K562 (cell line): ENCODE data around the gene CROT. TPM values are rescaled to one million over a fixed set of nuclear protein-coding genes. Genes with fewer than 3 reads are reported as not detected.
A peak's percentile ranks its signal among the peaks of the same experiment; 100 is the strongest.

Source experiments
- ATAC-seq: fragments of 200-7000 bp; cut with Tn5 transposase; 3 replicates; pipeline ENCODE4 v1.9.1; 2020; ENCODE audit warnings: moderate library complexity
- BruUV-seq: library from RNA; stranded (reverse); fragments of 400-500 nt; replicated peaks from 2 replicates; lab custom pipeline; 2021; lab: Mats Ljungman, UMichigan
- CTCF ChIA-PET: fragments of 300-600 bp; formaldehyde crosslinking; extraction: SDS; loops from one replicate; lab custom pipeline; 2021; ENCODE audit warnings: low intra/inter-chr PET ratio; lab: Yijun Ruan, JAX
- POLR2A ChIA-PET: fragments of 300-600, 350-650 bp; sonication (Branson Sonifier 250); formaldehyde crosslinking; extraction: SDS; loops from one replicate; lab custom pipeline; 2021; ENCODE audit warnings: antibody characterized with exemption, inconsistent platforms; lab: Yijun Ruan, JAX
- DNase-seq, 4 experiments: peaks; one replicate each; pipeline versions ENCODE4 v3.0.0 to v3.0.0-alpha.2; 2011 to 2018; ENCODE audit warnings: low spot score in 3 of 4, mixed read lengths in 3 of 4; ENCODE audit errors: extremely low read depth in 1 of 4
- FAIRE-seq: peaks from 2 replicates; lab custom pipeline; 2011; peaks lifted over from hg19 to GRCh38; lab: Jason Lieb, UNC
- H2AFZ ChIP-seq: 2 replicates; pipeline ENCODE4 v1.6.0; 2011; ENCODE audit warnings: low read depth, low read length, control low read depth, inconsistent platforms
- H3K27ac ChIP-seq: fragments of 200-600 bp; 3 replicates; pipeline ENCODE4 v1.8.0; 2011; ENCODE audit warnings: low read depth, mild to moderate bottlenecking, control low read depth, inconsistent platforms, low read length, moderate library complexity, mixed read lengths; ENCODE audit errors: extremely low read depth
- H3K27me3 ChIP-seq, 2 experiments: fragments of 300-600 bp in 1 of 2; 2 replicates in 1 of 2; 3 replicates in 1 of 2; pipeline versions ENCODE4 v1.6.0 to v1.8.0; 2011; ENCODE audit warnings: inconsistent platforms in 2 of 2, low read length in 2 of 2, mild to moderate bottlenecking in 1 of 2, mixed read lengths in 1 of 2, moderate library complexity in 1 of 2; ENCODE audit not compliant: control insufficient read depth in 2 of 2, insufficient read depth in 2 of 2
- H3K36me3 ChIP-seq: fragments of 300-600 bp; 3 replicates; pipeline ENCODE4 v1.8.0; 2011; ENCODE audit warnings: mild to moderate bottlenecking, low read length, inconsistent platforms; ENCODE audit not compliant: control insufficient read depth, insufficient read depth
- H3K4me1 ChIP-seq, 2 experiments: fragments of 200-600 bp in 1 of 2; replicated peaks in 1 of 2; 2 replicates in 1 of 2; 3 replicates in 1 of 2; pipeline versions ENCODE4 v1.5.1 to v1.8.0; 2011; ENCODE audit warnings: inconsistent platforms in 2 of 2, low read length in 2 of 2, mild to moderate bottlenecking in 1 of 2, mixed read lengths in 1 of 2, moderate library complexity in 1 of 2; ENCODE audit not compliant: control insufficient read depth in 2 of 2, insufficient read depth in 2 of 2
- H3K4me2 ChIP-seq: 2 replicates; pipeline ENCODE4 v1.6.1; 2011; ENCODE audit warnings: low read length, control low read depth, inconsistent platforms, mixed read lengths; ENCODE audit not compliant: insufficient read depth
- H3K4me3 ChIP-seq: fragments of 200-600 bp; sonication (generic), shearing (Covaris generic); 2 replicates; pipeline ENCODE4 v1.5.1; 2016; ENCODE audit warnings: control low read depth, inconsistent platforms
- H3K79me2 ChIP-seq: fragments of 200-600 bp; 3 replicates; pipeline ENCODE4 v1.8.0; 2011; ENCODE audit warnings: low read length, inconsistent platforms; ENCODE audit not compliant: control insufficient read depth, insufficient read depth
- H3K9ac ChIP-seq, 2 experiments: 2 replicates each; pipeline versions ENCODE4 v1.6.0 to v1.6.1; 2011; ENCODE audit warnings: low read depth in 2 of 2, low read length in 2 of 2, control low read depth in 1 of 2, inconsistent platforms in 1 of 2, mild to moderate bottlenecking in 1 of 2, mixed read lengths in 1 of 2; ENCODE audit not compliant: insufficient read depth in 1 of 2
- H3K9me1 ChIP-seq: one replicate; pipeline ENCODE4 v1.6.0; 2011; ENCODE audit warnings: inconsistent platforms, mild to moderate bottlenecking, low read length, moderate library complexity; ENCODE audit not compliant: control insufficient read depth, insufficient read depth
- H3K9me3 ChIP-seq: replicated peaks from 2 replicates; pipeline ENCODE4 v1.5.1; 2011; ENCODE audit warnings: low read depth, low read length, inconsistent platforms; ENCODE audit not compliant: control insufficient read depth, insufficient read depth
- H4K20me1 ChIP-seq: replicated peaks from 2 replicates; pipeline ENCODE4 v1.6.1; 2011; ENCODE audit warnings: low read length, inconsistent platforms, mixed read lengths; ENCODE audit not compliant: control insufficient read depth, insufficient read depth
- E2F3 ChIP-seq: fragments of 250-450 bp; sonication (Bioruptor Pico); IDR thresholded peaks from 2 replicates; pipeline ENCODE4 v1.4.0; 2020; ENCODE audit warnings: mild to moderate bottlenecking
- HMG20B ChIP-seq: fragments of 250-450 bp; sonication (Bioruptor Pico); IDR thresholded peaks from 2 replicates; pipeline ENCODE4 v1.5.0; 2021; ENCODE audit warnings: mild to moderate bottlenecking
- KDM2B ChIP-seq: fragments of 250-450 bp; sonication (Bioruptor Pico); IDR thresholded peaks from 2 replicates; pipeline ENCODE4 v1.8.0; 2021; ENCODE audit warnings: mild to moderate bottlenecking, moderate library complexity
- KLF16 ChIP-seq: IDR thresholded peaks from 2 replicates; pipeline ENCODE4 v1.6.1; 2016; ENCODE audit warnings: antibody characterized with exemption
- NR2C1 ChIP-seq, 2 experiments: fragments of 450-650 bp; IDR thresholded peaks; 2 replicates each; pipeline ENCODE4 v1.6.1; 2017; ENCODE audit warnings: mild to moderate bottlenecking in 2 of 2, antibody characterized with exemption in 1 of 2, inconsistent platforms in 1 of 2, missing compliant biosample characterization in 1 of 2, missing genetic modification characterization in 1 of 2
- TEAD4 ChIP-seq, 2 experiments: sonication (generic) in 1 of 2; formaldehyde crosslinking in 1 of 2; IDR thresholded peaks; 2 replicates each; pipeline versions ENCODE4 v1.6.1 to v1.8.0; 2012 to 2022; ENCODE audit warnings: borderline replicate concordance in 1 of 2, inconsistent platforms in 1 of 2, low read length in 1 of 2, mild to moderate bottlenecking in 1 of 2, missing genetic modification reagents in 1 of 2
- TRIM24 ChIP-seq, 2 experiments: fragments of 450-650 bp; IDR thresholded peaks; 2 replicates each; pipeline ENCODE4 v1.6.1; 2016
- WHSC1 ChIP-seq: IDR thresholded peaks from one replicate; pipeline ENCODE4 v1.6.1; 2012; ENCODE audit warnings: low read length, control low read depth, inconsistent platforms
- ZNF124 ChIP-seq: sonication (generic); formaldehyde crosslinking; IDR thresholded peaks from 2 replicates; pipeline ENCODE4 v1.8.1; 2022; ENCODE audit warnings: missing genetic modification reagents
- ZNF134 ChIP-seq: fragments of 250-450 bp; sonication (Bioruptor Pico); conservative IDR thresholded peaks from 2 replicates; pipeline ENCODE4 v1.4.0; 2020
- ZNF316 ChIP-seq: fragments of 450-650 bp; IDR thresholded peaks from 2 replicates; pipeline ENCODE4 v1.6.1; 2016
- WGBS: fragments of 100-300 bp; shearing (Covaris generic); methylation state at CpG from one replicate; pipeline ENCODE4 v1.1.6; 2016; ENCODE audit warnings: low coverage, mixed read lengths; ENCODE audit not compliant: insufficient coverage; ENCODE audit errors: missing lambda C conversion rate; 5-methylcytosine and 5-hydroxymethylcytosine counted together
- in situ Hi-C: fragments of 300-500 bp; cut with MboI; formaldehyde crosslinking; loops from 4 replicates; pipeline ENCODE4 v1.15.0; 2018; ENCODE audit warnings: inconsistent platforms, mixed read lengths
- intact Hi-C: fragments of 100-400 bp; cut with micrococcal nuclease; formaldehyde crosslinking; loops from 2 replicates; pipeline ENCODE4 v1.14.2; 2022
- polyA plus RNA-seq, 8 experiments: library from polyadenylated mRNA; depleted of rRNA in 4 of 8; stranded (reverse) in 5 of 8; unstranded in 3 of 8; fragments of >200 nt; fragmentation: Nextera tagmentation in 2 of 8; fragmentation: Illumina TruSeq in 1 of 8; extraction: Ambion mirVana in 2 of 8; extraction: Trizol in 1 of 8; gene quantifications; 2 replicates each; pipeline versions ENCODE4 v1.2.1 to v1.2.3, GENCODE V29; 2011 to 2014; ENCODE audit warnings: inconsistent platforms in 1 of 8, missing spikeins in 1 of 8
- total RNA-seq, 7 experiments: library from RNA; depleted of rRNA in 6 of 7; stranded (reverse); fragments of >200 nt in 6 of 7; fragmentation: Illumina TruSeq in 2 of 7; extraction: Trizol in 2 of 7; gene quantifications; 2 replicates each; pipeline versions ENCODE4 v1.2.1 to v1.2.3, GENCODE V29; 2011 to 2021; ENCODE audit warnings: low replicate concordance in 1 of 7
- TF ChIP-seq, protein P1 (sequence below): sonication (generic); IDR thresholded peaks from 2 replicates; pipeline ENCODE4 v1.6.1; 2016

The CROT gene
- total and polyA plus RNA-seq, 9 of the 15 experiments (the other 6 are each of a cell fraction or from before 2014, with no cell fraction given), result 2.5 to 8.1 (median 5.1) TPM

DNA sequence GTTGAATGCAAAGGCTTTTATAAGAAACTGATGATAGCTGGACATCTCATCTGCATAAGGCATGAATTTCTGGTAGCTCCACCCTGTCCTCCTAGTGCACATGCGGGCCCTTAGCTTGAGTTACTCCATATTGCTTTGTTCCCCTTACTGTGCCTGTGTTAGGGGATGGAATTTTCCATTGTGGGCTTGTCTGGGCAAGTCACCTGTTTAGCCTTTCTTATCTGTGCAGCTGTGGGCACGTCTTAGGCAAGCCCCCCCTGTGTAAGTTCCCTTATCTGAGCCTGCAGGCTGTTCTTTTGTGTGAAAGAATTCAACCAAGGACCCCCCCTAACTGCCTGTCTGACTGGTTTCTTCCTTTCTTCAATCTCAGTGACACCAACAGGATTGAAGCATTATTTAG, 14.5 kb upstream of the CROT start (continued):
- no peak for TF ChIP-seq WHSC1
- peak; percentile 84 for TF ChIP-seq ZNF134 (CRISPR knock-in tag)
- TF ChIP-seq, protein P1, sequence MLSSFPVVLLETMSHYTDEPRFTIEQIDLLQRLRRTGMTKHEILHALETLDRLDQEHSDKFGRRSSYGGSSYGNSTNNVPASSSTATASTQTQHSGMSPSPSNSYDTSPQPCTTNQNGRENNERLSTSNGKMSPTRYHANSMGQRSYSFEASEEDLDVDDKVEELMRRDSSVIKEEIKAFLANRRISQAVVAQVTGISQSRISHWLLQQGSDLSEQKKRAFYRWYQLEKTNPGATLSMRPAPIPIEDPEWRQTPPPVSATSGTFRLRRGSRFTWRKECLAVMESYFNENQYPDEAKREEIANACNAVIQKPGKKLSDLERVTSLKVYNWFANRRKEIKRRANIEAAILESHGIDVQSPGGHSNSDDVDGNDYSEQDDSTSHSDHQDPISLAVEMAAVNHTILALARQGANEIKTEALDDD, result peak; percentile 22; the same call in 1 of the 2 replicates
- TF ChIP-seq TEAD4 (IDR thresholded peaks at IDR 0.05; ENCODE audit: low read length), result peak; percentile 97
- no peak for TF ChIP-seq TEAD4 (CRISPR knock-in tag; IDR thresholded peaks at IDR 0.05; ENCODE audit: borderline replicate concordance)
- TF ChIP-seq TRIM24 (IDR thresholded peaks at IDR 0.05), result peak; percentile 95 to 97
- TF ChIP-seq ZNF124 (CRISPR knock-in tag), result no peak
- TF ChIP-seq KLF16, result peak; percentile 94
- TF ChIP-seq HMG20B (CRISPR knock-in tag), result no peak
- no peak; the same call in 1 of the 2 replicates for TF ChIP-seq NR2C1 (IDR thresholded peaks at IDR 0.05)
- TF ChIP-seq NR2C1 (tag; IDR thresholded peaks at IDR 0.05), result peak; percentile 86
- TF ChIP-seq KDM2B (CRISPR knock-in tag), result peak; percentile 98
- TF ChIP-seq, all 486 proteins: peak for 197

GRCh38 chr7:87331687-87332252, 13.7 kb upstream of the CROT start:
- H4K20me1 ChIP-seq, result no peaks in the 10 kb centered on the region
- H3K9me3 ChIP-seq, result peaks cover 28% of the 10 kb centered on the region
- ChIA-PET POLR2A (interaction anchor here (0.6 kb wide), 2 partner anchors 71 to 85 kb away, joined by 3 read pairs; no protein-coding TSS in a partner anchor), CTCF (no interaction called here)
- DNase-seq, result no peak
- ATAC-seq, result no peak
- no peak overlapping the region for H3K9ac ChIP-seq
- FAIRE-seq, result no peak
- no peak overlapping the region for H3K4me2 ChIP-seq
- no peaks in the 10 kb centered on the region for H3K79me2 ChIP-seq
- no peaks in the 10 kb centered on the region for H3K9me1 ChIP-seq
- no TSS peak for BruUV-seq
- no peak overlapping the region for H3K27ac ChIP-seq
- WGBS, result 33% methylated on average over 5 of the region's 5 CpGs
- TF ChIP-seq ZNF316 (no peak), E2F3 (0 out of 2 replicates have a peak, but pooled peaks have one; percentile 36)
- TF ChIP-seq, all 486 proteins: peak for 1
- H3K4me1 ChIP-seq, result peaks cover 0 to 2% of the 10 kb centered on the region in 2 experiments; a peak in 3 of 5 replicates
- H3K27me3 ChIP-seq, result no peaks in the 10 kb centered on the region
- no peaks in the 10 kb centered on the region for H3K36me3 ChIP-seq
- no peak overlapping the region for H2AFZ ChIP-seq
- intact Hi-C loops, result no loop called here
- in situ Hi-C loops, result no loop called here
- no peak overlapping the region for H3K4me3 ChIP-seq
